GM18511 (cell line): Measurements from ENCODE around the gene LYRM7.

Source experiments
- ATAC-seq: cut with Tn5 transposase; IDR thresholded peaks from one replicate; pipeline ENCODE4 v1.9.1; 2021; ENCODE audit warnings: mild to moderate bottlenecking, moderate library complexity; ENCODE audit not compliant: unreplicated experiment

The LYRM7 gene

GRCh38 chr5:131254741-131255140 lies 84.0 kb downstream of the LYRM7 start:
- no peak for ATAC-seq
